RWPE1 (cell line): ENCODE measurements around the gene SMYD3.

Source experiments
- CTCF ChIA-PET: fragments of 350-600 bp; sonication (Branson Sonifier 250); formaldehyde crosslinking; extraction: SDS; loops from one replicate; lab custom pipeline; 2021; lab: Yijun Ruan, JAX
- POLR2A ChIA-PET: fragments of 400-600 bp; formaldehyde crosslinking; extraction: SDS; loops from one replicate; lab custom pipeline; 2020; ENCODE audit warnings: antibody characterized with exemption; ENCODE audit not compliant: low non-redundant PET; lab: Yijun Ruan, JAX
- DNase-seq: peaks from one replicate; pipeline ENCODE4 v3.0.0; 2012; ENCODE audit warnings: low spot score
- H3K27ac ChIP-seq: fragments of 450-650 bp; 2 replicates; pipeline ENCODE4 v1.5.1; 2017
- TF ChIP-seq, protein P1 (sequence below): fragments of 450-650 bp; conservative IDR thresholded peaks from 2 replicates; pipeline ENCODE4 v1.5.1; 2017; ENCODE audit warnings: low read depth, mild to moderate bottlenecking

Gene SMYD3

GRCh38 chr1:246005067-246005466 is 502.0 kb downstream of the SMYD3 start:
- ChIA-PET POLR2A (no interaction called here), CTCF (interaction anchor here (0.8 to 1.2 kb wide), 2 partner anchors 36 to 849 kb away, joined by 3 to 7 read pairs; no protein-coding TSS in a partner anchor)
- H3K27ac ChIP-seq: peak overlapping the region; percentile 64
- TF ChIP-seq, protein P1, sequence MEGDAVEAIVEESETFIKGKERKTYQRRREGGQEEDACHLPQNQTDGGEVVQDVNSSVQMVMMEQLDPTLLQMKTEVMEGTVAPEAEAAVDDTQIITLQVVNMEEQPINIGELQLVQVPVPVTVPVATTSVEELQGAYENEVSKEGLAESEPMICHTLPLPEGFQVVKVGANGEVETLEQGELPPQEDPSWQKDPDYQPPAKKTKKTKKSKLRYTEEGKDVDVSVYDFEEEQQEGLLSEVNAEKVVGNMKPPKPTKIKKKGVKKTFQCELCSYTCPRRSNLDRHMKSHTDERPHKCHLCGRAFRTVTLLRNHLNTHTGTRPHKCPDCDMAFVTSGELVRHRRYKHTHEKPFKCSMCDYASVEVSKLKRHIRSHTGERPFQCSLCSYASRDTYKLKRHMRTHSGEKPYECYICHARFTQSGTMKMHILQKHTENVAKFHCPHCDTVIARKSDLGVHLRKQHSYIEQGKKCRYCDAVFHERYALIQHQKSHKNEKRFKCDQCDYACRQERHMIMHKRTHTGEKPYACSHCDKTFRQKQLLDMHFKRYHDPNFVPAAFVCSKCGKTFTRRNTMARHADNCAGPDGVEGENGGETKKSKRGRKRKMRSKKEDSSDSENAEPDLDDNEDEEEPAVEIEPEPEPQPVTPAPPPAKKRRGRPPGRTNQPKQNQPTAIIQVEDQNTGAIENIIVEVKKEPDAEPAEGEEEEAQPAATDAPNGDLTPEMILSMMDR: no peak
- DNase-seq: peak; percentile 61

DNA sequence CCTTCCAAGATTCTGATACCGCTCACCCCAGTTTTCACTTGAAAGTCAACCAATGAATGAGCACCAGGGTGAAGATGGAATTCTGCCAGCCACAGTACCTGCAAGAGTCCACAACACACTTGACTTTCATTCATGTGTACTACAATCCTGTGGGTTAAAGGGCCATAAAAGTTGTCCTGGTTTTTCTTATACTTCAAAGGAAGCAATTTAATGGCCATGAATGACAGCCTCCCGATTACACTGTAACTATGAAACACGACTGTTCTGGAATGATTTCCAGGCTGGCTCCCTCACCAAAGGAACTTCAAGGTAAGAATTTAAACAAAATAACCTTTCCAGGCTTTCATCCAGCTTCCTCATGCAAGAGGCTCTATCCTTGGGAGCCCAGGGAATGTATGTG is 502.8 kb downstream of the SMYD3 start:
- ChIA-PET CTCF (interaction anchor here (0.8 to 1.2 kb wide), 2 partner anchors 35 to 848 kb away, joined by 3 to 7 read pairs; no protein-coding TSS in a partner anchor), POLR2A (no interaction called here)
- no peak for DNase-seq
- peak overlapping the region; percentile 64 for H3K27ac ChIP-seq
- TF ChIP-seq, protein P1: no peak

DNA sequence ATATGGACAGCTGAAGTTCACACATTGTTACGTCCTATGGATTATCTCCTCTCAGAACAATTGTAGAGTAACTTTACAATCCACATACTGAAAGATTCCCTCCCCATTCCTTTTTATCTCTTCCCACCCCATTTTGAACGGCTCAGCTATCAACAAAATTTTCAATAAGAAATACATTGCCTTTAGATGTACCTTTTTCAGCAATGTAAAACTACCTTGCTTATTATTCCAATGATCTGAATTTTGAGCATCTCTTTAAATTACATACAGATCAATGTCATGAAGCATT is 503.7 kb downstream of the SMYD3 start:
- H3K27ac ChIP-seq: no peak overlapping the region
- TF ChIP-seq, protein P1: peak; percentile 21; the same call in 1 of the 2 replicates
- no peak for DNase-seq
- ChIA-PET CTCF (interaction anchor here (0.6 to 1.3 kb wide), 6 partner anchors 299 to 855 kb away, joined by 3 to 4 read pairs (median 3); no protein-coding TSS in a partner anchor), POLR2A (no interaction called here)

DNA sequence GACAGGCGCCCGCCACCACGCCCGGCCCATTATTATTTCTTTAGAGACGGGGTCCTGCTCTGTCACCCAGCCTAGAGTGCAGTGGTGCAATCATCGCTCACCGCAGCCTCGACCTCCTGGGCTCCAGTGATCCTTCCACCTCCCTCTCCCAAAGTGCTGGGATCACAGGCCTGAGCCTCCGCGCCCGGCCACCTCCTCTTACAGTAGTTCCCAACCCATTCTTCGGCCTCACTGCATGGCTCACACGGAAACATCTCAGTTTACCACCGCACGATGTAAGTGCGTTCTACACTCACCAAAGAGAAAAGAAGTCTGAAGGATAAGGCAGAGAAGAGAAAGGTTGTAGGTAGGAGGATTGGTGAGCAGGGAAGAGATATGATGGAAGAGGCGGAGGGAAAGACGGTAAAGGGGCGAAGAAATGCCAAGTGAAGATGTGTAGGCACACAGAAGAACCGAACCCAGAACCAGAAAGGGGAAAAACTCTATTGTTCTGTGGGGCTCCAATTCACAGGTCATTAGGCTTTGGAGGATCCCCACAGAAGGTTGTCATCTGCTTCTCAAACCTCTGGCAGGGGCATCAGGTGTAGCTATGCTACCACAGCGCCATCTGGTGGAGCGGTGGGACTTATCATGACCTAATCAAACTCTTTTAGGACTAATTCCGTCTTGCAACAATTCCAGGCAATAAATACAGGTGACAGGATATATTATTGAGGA is 504.2 kb downstream of the SMYD3 start:
- POLR2A ChIA-PET: no interaction called here
- TF ChIP-seq, protein P1: peak; percentile 78
- CTCF ChIA-PET: interaction anchor here (0.6 to 1.3 kb wide), 6 partner anchors 299 to 855 kb away, joined by 3 to 4 read pairs (median 3); no protein-coding TSS in a partner anchor
- H3K27ac ChIP-seq: no peak overlapping the region
- peak; percentile 60 for DNase-seq

DNA sequence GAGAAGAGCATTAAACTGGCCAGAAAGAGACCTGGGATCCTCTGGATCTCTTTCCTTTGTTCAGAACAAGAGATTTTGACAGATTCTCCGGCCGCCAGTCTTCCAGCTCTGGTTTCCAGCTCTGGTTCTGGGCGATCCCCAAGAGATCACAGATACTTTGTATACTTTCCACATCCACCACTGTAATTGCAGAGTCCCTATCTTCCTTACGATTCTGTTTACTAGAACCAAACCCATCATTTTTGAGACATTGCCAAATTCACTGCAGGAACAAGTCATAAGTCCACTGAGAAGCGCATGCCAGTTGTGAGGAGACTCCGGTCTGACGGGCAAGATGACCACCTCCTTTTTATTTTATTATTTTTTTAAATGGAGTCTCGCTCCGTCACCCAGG is 505.2 kb downstream of the SMYD3 start:
- TF ChIP-seq, protein P1: no peak
- CTCF ChIA-PET: no interaction called here
- POLR2A ChIA-PET: no interaction called here
- H3K27ac ChIP-seq: no peak overlapping the region
- no peak for DNase-seq

DNA sequence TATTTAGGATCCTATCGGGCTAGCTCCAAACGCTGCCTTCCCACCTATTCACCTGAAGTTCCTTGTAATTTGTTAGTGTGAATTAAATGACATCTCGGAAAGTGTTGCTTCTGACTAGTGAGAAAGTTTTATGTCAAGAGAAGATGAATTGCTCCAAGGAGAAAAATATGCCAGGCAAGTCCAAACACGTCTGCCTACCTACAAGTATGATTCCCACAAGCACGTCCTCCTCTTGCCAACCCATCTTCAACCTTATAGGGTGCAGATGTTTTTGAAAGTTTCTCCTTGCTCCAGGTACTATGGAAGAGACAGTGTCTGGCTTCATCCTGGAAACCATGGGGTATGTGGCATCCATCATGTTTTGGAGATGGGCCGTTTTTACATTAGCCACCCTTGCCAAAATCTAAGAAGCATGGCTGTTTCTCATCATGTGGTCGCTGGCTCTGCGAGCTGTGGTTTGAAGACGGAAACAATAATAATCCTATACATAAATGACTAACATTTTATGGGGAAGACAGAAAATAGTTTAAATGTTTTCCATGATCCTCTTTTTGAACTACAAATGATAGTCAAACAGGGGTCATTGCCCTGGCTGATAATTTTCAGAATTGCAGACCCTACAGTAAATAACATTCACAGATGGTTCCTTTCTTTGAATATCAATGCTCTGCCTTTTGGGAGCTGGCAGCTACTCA is 505.8 kb downstream of the SMYD3 start:
- ChIA-PET CTCF (interaction anchor here (1.0 kb wide), 1 partner anchor 849 kb away, joined by 5 read pairs; no protein-coding TSS in a partner anchor), POLR2A (no interaction called here)
- no peak overlapping the region for H3K27ac ChIP-seq
- no peak for DNase-seq
- TF ChIP-seq, protein P1: no peak
